GM19455 (cell line): ENCODE data around the gene EP300.
"Not testable (repeated sequence)": the region's sequence is repeated elsewhere in the genome, so short reads cannot be mapped to it uniquely, and the experiment has no call there.

Experiments used
- ATAC-seq: cut with Tn5 transposase; IDR thresholded peaks from one replicate; pipeline ENCODE4 v1.9.1; 2021; ENCODE audit not compliant: unreplicated experiment

Gene EP300

GRCh38 chr22:41146573-41146972 is 54.2 kb downstream of the EP300 start:
- no peak for ATAC-seq

GRCh38 chr22:41147722-41148121 is 55.3 kb downstream of the EP300 start:
- no peak for ATAC-seq

DNA sequence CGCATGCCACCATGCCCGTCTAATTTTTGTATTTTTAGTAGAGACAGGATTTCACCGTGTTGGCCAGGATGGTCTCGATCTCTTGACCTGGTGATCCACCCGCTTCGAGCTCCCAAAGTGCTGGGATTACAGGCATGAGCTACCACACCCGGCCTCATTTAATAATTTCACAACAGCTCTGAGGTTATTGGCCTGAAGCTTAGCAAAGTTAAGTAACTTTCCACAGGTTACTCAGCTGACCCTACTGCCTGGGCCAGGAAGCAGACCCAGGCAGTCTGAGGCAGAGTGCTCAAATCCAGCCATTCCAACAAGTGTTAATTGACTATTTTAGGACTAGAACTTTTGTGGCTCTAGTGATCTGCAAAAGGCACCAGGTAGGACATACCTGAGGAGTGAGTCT is 60.5 kb downstream of the EP300 start:
- ATAC-seq = no peak

DNA sequence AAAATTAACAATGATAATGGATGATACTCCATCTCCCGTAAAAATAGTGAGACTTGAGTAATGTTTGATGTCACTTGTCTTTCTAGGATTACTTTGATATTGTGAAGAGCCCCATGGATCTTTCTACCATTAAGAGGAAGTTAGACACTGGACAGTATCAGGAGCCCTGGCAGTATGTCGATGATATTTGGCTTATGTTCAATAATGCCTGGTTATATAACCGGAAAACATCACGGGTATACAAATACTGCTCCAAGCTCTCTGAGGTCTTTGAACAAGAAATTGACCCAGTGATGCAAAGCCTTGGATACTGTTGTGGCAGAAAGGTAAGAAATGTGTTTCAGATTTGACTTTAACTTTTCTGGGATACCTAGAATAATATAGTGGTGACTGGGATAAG is 64.7 kb downstream of the EP300 start:
- no peak for ATAC-seq

DNA sequence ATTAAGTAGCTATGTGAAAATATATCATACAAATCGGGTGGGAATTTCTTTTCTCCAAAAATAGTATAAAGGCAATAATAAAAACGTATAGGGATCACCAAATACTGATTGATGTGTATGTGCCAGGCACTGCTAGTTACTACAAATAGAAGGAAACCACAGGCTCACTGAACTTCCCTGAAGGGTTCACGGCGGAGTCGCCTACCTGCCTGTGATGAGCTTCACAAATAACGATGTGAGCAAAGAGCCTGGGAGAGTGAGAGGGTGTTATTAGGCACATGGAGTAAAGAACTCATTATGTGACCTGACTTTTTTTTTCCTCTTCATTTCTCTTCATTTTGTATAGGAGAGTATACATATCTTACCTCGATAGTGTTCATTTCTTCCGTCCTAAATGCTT is 76.8 kb downstream of the EP300 start:
- no peak for ATAC-seq

DNA sequence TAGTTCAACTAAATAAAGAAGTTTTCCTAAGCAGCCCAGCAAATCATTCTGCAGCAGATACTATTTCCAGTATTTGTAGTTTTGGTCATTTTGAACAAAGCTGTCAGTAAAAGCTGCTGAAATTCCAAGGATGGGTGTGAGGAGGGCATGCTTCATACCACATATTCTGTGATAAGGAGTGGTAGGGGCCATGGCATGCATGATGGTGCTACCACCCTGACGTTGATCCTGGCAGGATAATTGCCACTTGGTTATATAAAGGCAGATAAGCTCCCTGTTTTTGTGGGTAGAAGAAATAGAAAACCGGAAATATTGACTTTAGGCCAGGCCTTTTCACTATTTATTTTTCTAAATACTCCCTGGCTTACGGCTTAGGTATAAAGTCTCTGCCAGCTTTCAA is 79.6 kb downstream of the EP300 start:
- ATAC-seq = no peak

DNA sequence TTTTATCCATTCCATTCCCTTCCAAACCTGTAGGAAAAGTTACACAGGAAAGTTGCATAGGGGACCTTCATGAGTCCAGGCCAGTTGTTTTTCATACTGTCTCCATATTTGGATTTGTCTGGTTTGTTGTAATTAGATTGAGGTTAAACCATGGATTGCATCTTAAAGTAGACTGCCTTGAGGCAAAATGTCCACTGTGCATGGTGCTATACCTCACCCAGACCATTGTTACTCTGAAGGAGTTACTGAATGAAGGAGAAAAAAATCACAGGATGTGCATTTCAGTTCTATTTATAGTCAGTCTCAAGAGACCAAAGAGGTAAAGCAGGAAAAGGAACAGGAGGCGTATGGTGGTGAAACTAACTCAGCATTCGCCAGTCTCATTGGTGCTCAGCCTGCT is 83.2 kb downstream of the EP300 start:
- no peak for ATAC-seq

- ATAC-seq = no peak
Measured at GRCh38 chr22:41177040-41177621, 84.7 kb downstream of the EP300 start.

DNA sequence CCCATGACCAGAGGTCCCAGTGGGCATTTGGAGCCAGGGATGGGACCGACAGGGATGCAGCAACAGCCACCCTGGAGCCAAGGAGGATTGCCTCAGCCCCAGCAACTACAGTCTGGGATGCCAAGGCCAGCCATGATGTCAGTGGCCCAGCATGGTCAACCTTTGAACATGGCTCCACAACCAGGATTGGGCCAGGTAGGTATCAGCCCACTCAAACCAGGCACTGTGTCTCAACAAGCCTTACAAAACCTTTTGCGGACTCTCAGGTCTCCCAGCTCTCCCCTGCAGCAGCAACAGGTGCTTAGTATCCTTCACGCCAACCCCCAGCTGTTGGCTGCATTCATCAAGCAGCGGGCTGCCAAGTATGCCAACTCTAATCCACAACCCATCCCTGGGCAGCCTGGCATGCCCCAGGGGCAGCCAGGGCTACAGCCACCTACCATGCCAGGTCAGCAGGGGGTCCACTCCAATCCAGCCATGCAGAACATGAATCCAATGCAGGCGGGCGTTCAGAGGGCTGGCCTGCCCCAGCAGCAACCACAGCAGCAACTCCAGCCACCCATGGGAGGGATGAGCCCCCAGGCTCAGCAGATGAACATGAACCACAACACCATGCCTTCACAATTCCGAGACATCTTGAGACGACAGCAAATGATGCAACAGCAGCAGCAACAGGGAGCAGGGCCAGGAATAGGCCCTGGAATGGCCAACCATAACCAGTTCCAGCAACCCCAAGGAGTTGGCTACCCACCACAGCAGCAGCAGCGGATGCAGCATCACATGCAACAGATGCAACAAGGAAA is 85.4 kb downstream of the EP300 start:
- no peak for ATAC-seq

- ATAC-seq = no peak
Measured at GRCh38 chr22:41178425-41178975, 86.1 kb downstream of the EP300 start.

GRCh38 chr22:41180362-41180761 is 88.0 kb downstream of the EP300 start:
- not testable (repeated sequence) for ATAC-seq

GRCh38 chr22:41180926-41181325 is 88.5 kb downstream of the EP300 start:
- ATAC-seq = no peak

- no peak for ATAC-seq
Measured at GRCh38 chr22:41181349-41182241, 89.2 kb downstream of the EP300 start.

GRCh38 chr22:41184679-41185078 is 92.3 kb downstream of the EP300 start:
- no peak for ATAC-seq

DNA sequence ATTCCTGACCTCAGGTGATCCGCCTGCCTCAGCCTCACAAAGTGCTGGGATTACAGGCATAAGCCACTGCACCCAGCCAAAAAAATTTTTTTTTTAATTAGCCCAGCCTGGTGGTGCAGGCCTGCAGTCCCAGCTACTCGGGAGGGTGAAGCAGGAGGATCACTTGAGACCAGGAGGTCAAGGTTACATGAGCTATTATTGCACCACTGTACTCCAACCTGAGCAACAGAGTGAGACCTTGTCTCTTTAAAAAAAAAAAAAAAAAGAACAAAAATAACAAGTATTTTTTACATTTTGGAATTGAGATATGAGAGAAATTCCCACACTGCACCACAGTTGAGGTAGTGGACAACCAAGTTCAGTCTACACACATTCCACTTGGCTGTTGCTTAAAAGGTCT is 99.1 kb downstream of the EP300 start:
- ATAC-seq = no peak

GRCh38 chr22:41193829-41194228 is 101.4 kb downstream of the EP300 start:
- ATAC-seq = no peak

DNA sequence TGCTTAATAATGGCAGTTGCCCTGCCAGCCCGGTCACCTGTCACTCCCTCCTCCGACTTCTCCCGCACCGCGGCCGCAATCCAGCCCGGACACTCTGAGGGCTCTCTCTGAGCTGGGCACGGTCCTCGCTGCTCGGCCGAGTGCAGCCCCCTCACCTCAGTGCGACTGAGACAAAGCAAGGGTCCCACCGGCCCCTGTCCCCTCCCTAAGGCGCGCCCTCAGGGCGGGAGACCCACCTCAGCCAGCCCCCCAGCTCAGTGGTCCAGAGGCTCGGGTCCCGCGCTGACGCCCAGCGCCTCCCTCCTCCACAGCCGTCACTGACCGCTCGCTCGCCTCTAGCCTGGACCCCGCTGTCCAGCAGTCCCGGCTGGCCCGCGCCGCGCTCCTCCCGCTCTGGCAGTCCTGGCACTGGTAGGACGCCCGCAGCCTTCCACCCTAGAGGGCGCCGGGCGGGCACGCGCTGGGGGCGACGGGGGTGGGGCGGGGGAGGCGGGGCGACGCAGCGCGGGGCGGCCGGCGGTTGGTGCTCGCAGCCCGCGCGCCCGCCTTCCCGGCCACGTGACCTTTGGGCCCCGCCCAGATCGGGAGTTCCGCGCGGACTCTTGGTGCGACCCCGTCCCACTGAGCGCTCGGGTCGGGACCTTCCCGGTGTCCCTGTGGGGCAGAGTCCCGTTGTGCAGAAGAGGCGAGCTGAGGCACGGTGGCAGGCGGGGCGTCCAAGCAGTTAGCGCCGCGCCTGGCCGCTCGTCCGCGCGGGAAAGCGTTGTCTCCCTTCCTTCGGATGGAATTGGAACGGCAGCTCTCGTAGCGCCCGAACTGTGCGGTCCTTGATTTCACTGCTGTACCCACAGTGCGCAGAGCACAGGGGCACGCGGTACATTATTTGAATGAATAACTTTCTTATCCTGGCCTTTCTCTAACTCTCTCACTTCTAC is 104.9 kb downstream of the EP300 start:
- peak; percentile 82 for ATAC-seq

- ATAC-seq = no peak
Measured at GRCh38 chr22:41198027-41198580, 105.7 kb downstream of the EP300 start.

DNA sequence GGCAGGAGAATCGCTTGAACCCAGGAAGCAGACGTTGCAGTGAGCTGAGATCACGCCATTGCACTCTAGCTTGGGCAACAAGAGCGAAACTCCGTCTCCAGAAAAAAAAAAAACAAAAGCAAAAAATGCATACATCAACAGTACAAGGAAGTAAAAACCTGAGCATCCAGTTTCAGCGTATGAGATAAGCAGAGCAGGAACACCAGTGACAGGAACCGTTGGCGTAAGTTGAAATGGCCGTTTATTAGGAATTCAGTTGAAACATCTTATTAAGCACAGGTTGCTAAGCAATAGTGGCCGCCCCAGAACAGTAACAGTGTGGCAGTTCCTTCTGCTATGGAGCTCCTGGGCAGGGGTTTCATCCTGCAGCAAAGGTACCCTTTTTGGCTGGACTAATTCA is 108.7 kb downstream of the EP300 start:
- ATAC-seq = no peak

DNA sequence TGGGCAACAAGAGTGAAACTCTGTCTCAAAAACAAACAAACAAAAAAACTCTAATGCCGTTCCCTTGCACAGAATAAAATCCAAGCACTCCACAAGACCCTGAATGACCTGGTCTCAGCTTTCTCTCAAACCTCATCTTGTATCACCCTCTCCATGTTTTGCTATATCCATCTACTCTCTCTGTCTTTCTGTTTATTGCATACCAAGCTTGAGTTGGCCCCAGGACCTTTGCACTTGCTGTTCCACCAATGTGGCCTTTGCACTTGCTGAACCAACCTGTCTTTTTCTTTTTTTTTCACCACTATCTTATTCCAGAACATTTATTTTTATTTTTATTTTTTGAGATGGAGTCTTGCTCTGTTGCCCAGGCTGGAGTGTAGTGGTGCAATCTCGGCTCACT is 110.7 kb downstream of the EP300 start:
- no peak for ATAC-seq
